SK-N-SH treated with all-trans-retinoic acid at 6 μM for 48 hours (cell line): ENCODE measurements around the gene TMEM167B.

Experiments used
- ATAC-seq: fragments of 200-7000 bp; cut with Tn5 transposase; 3 replicates; pipeline ENCODE4 v1.9.1; 2020; ENCODE audit warnings: mild to moderate bottlenecking, moderate library complexity
- ARNTL ChIP-seq: fragments of 450-650 bp; formaldehyde crosslinking; IDR thresholded peaks from 2 replicates; pipeline ENCODE4 v1.5.0; 2020; ENCODE audit warnings: low read depth, mild to moderate bottlenecking, moderate library complexity, borderline replicate concordance
- BACH2 ChIP-seq: fragments of 250-450 bp; sonication (Bioruptor Pico); IDR thresholded peaks from 2 replicates; pipeline ENCODE4 v1.9.0; 2021; ENCODE audit warnings: mild to moderate bottlenecking, borderline replicate concordance
- CREB5 ChIP-seq: fragments of 250-450 bp; sonication (Bioruptor Pico); IDR thresholded peaks from 2 replicates; pipeline ENCODE4 v1.5.1; 2020; ENCODE audit warnings: low read depth, mild to moderate bottlenecking, moderate library complexity
- ESRRG ChIP-seq: fragments of 250-450 bp; sonication (Bioruptor Pico); IDR thresholded peaks from 2 replicates; pipeline ENCODE4 v1.6.1; 2021; ENCODE audit warnings: mild to moderate bottlenecking
- GLIS3 ChIP-seq: fragments of 250-450 bp; sonication (Bioruptor Pico); IDR thresholded peaks from 2 replicates; pipeline ENCODE4 v1.5.0; 2020; ENCODE audit warnings: mild to moderate bottlenecking, moderate library complexity
- ISL1 ChIP-seq: fragments of 250-450 bp; sonication (Bioruptor Pico); IDR thresholded peaks from 2 replicates; pipeline ENCODE4 v2.1.2; 2022; ENCODE audit warnings: mild to moderate bottlenecking, moderate library complexity
- OSR1 ChIP-seq: fragments of 250-450 bp; sonication (Bioruptor Pico); IDR thresholded peaks from 2 replicates; pipeline ENCODE4 v1.8.0; 2022; ENCODE audit warnings: moderate library complexity, mild to moderate bottlenecking, inconsistent platforms
- PATZ1 ChIP-seq: fragments of 250-450 bp; sonication (Bioruptor Pico); IDR thresholded peaks from 2 replicates; pipeline ENCODE4 v1.8.0; 2020; ENCODE audit warnings: mild to moderate bottlenecking, moderate library complexity, borderline replicate concordance
- POU6F1 ChIP-seq: fragments of 250-450 bp; sonication (Bioruptor Pico); IDR thresholded peaks from 2 replicates; pipeline ENCODE4 v1.8.0; 2021; ENCODE audit warnings: low read depth, mild to moderate bottlenecking, moderate library complexity, borderline replicate concordance
- PPARA ChIP-seq: fragments of 250-450 bp; sonication (Bioruptor Pico); IDR thresholded peaks from 2 replicates; pipeline ENCODE4 v1.5.0; 2020; ENCODE audit warnings: mild to moderate bottlenecking, borderline replicate concordance
- RARB ChIP-seq: fragments of 250-450 bp; sonication (Bioruptor Pico); IDR thresholded peaks from 2 replicates; pipeline ENCODE4 v1.8.0; 2021; ENCODE audit warnings: mild to moderate bottlenecking, moderate library complexity
- SNAI2 ChIP-seq: fragments of 250-450 bp; sonication (Bioruptor Pico); IDR thresholded peaks from 2 replicates; pipeline ENCODE4 v1.5.0; 2020; ENCODE audit warnings: mild to moderate bottlenecking, moderate library complexity
- TCF4 ChIP-seq: fragments of 250-450 bp; sonication (Bioruptor Pico); IDR thresholded peaks from 2 replicates; pipeline ENCODE4 v1.8.0; 2021; ENCODE audit warnings: mild to moderate bottlenecking, moderate library complexity, borderline replicate concordance
- TOX ChIP-seq: fragments of 250-450 bp; sonication (Bioruptor Pico); IDR thresholded peaks from 2 replicates; pipeline ENCODE4 v1.8.0; 2021; ENCODE audit warnings: mild to moderate bottlenecking, moderate library complexity, borderline replicate concordance
- TSHZ2 ChIP-seq: fragments of 250-450 bp; sonication (Bioruptor Pico); IDR thresholded peaks from 2 replicates; pipeline ENCODE4 v1.5.0; 2020; ENCODE audit warnings: mild to moderate bottlenecking, moderate library complexity
- ZC3H10 ChIP-seq: fragments of 250-450 bp; sonication (Bioruptor Pico); IDR thresholded peaks from 2 replicates; pipeline ENCODE4 v1.5.1; 2021; ENCODE audit warnings: mild to moderate bottlenecking, moderate library complexity
- ZFP3 ChIP-seq: fragments of 250-450 bp; sonication (Bioruptor Pico); IDR thresholded peaks from 2 replicates; pipeline ENCODE4 v1.5.0; 2020; ENCODE audit warnings: mild to moderate bottlenecking, moderate library complexity
- ZFP30 ChIP-seq: fragments of 450-650 bp; formaldehyde crosslinking; IDR thresholded peaks from 2 replicates; pipeline ENCODE4 v1.5.0; 2022; ENCODE audit warnings: mild to moderate bottlenecking, moderate library complexity
- ZNF565 ChIP-seq: fragments of 450-650 bp; formaldehyde crosslinking; conservative IDR thresholded peaks from 2 replicates; pipeline ENCODE4 v1.5.0; 2020; ENCODE audit warnings: low read depth, mild to moderate bottlenecking, moderate library complexity
- ZNF70 ChIP-seq: fragments of 450-650 bp; formaldehyde crosslinking; IDR thresholded peaks from 2 replicates; pipeline ENCODE4 v1.5.0; 2020; ENCODE audit warnings: mild to moderate bottlenecking, moderate library complexity
- ZNF8 ChIP-seq: fragments of 450-650 bp; formaldehyde crosslinking; IDR thresholded peaks from 2 replicates; pipeline ENCODE4 v1.5.0; 2020; ENCODE audit warnings: mild to moderate bottlenecking, moderate library complexity

The TMEM167B gene

GRCh38 chr1:109094871-109095270 is 4.3 kb downstream of the TMEM167B start:
- no peak for TF ChIP-seq POU6F1 (CRISPR knock-in tag)
- TF ChIP-seq PPARA (CRISPR knock-in tag): no peak
- TF ChIP-seq ZNF8 (CRISPR knock-in tag): no peak
- TF ChIP-seq ZFP3 (CRISPR knock-in tag): no peak
- no peak for ATAC-seq

GRCh38 chr1:109095631-109096030 is 5.1 kb downstream of the TMEM167B start:
- no peak for ATAC-seq
- no peak for TF ChIP-seq OSR1 (CRISPR knock-in tag)
- TF ChIP-seq ZNF8 (CRISPR knock-in tag): no peak
- TF ChIP-seq TOX (CRISPR knock-in tag): no peak
- no peak for TF ChIP-seq GLIS3
- TF ChIP-seq TSHZ2 (CRISPR knock-in tag): no peak
- no peak for TF ChIP-seq ISL1 (CRISPR knock-in tag)
- TF ChIP-seq SNAI2 (CRISPR knock-in tag): no peak
- no peak for TF ChIP-seq PPARA (CRISPR knock-in tag)
- TF ChIP-seq ZFP3 (CRISPR knock-in tag): no peak
- TF ChIP-seq POU6F1 (CRISPR knock-in tag): no peak
- TF ChIP-seq ZNF565: no peak
- no peak for TF ChIP-seq ZC3H10 (CRISPR knock-in tag)
- no peak for TF ChIP-seq ARNTL (CRISPR knock-in tag)
- no peak for TF ChIP-seq BACH2 (CRISPR knock-in tag)

GRCh38 chr1:109096120-109096519 is 5.6 kb downstream of the TMEM167B start:
- TF ChIP-seq ZNF70 (CRISPR knock-in tag) (no peak), ARNTL (CRISPR knock-in tag) (no peak), ZFP3 (CRISPR knock-in tag) (no peak), ZNF565 (no peak), OSR1 (CRISPR knock-in tag) (no peak), ISL1 (CRISPR knock-in tag) (no peak), TCF4 (CRISPR knock-in tag) (no peak), BACH2 (CRISPR knock-in tag) (no peak), ZC3H10 (CRISPR knock-in tag) (no peak), PATZ1 (CRISPR knock-in tag) (no peak), ESRRG (CRISPR knock-in tag) (no peak), RARB (CRISPR knock-in tag) (no peak), CREB5 (CRISPR knock-in tag) (no peak), ZFP30 (CRISPR knock-in tag) (no peak), TSHZ2 (CRISPR knock-in tag) (no peak), PPARA (CRISPR knock-in tag) (no peak)
- no peak for ATAC-seq
